Measurements from ENCODE around the gene MEF2A.

- TF ChIP-seq, protein P1, sequence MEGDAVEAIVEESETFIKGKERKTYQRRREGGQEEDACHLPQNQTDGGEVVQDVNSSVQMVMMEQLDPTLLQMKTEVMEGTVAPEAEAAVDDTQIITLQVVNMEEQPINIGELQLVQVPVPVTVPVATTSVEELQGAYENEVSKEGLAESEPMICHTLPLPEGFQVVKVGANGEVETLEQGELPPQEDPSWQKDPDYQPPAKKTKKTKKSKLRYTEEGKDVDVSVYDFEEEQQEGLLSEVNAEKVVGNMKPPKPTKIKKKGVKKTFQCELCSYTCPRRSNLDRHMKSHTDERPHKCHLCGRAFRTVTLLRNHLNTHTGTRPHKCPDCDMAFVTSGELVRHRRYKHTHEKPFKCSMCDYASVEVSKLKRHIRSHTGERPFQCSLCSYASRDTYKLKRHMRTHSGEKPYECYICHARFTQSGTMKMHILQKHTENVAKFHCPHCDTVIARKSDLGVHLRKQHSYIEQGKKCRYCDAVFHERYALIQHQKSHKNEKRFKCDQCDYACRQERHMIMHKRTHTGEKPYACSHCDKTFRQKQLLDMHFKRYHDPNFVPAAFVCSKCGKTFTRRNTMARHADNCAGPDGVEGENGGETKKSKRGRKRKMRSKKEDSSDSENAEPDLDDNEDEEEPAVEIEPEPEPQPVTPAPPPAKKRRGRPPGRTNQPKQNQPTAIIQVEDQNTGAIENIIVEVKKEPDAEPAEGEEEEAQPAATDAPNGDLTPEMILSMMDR (IDR thresholded peaks at IDR 0.05), result no peak
- no peak for TF ChIP-seq POLR2A (IDR thresholded peaks at IDR 0.05)
Observed at GRCh38 chr15:99604865-99605264, 39.1 kb downstream of the MEF2A start.
